IMR-90 (cell line): ENCODE results near the gene SPAG4. TPM values are rescaled to one million over a fixed set of nuclear protein-coding genes. Genes with fewer than 3 reads are reported as not detected.

ENCODE experiments used
- ATAC-seq: fragments of 200-7000 bp; cut with Tn5 transposase; 2 replicates; pipeline ENCODE4 v1.9.1; 2020; ENCODE audit warnings: low read depth, mild to moderate bottlenecking, moderate library complexity
- BruUV-seq: library from RNA; stranded (reverse); fragments of 400-500 nt; replicated peaks from 2 replicates; lab custom pipeline; 2021; lab: Mats Ljungman, UMichigan
- CTCF ChIA-PET: fragments of 300-600 bp; formaldehyde crosslinking; extraction: SDS; loops from one replicate; lab custom pipeline; 2021; ENCODE audit warnings: antibody characterized with exemption; lab: Yijun Ruan, JAX
- POLR2A ChIA-PET: fragments of 300-600 bp; sonication (Branson Sonifier 250); formaldehyde crosslinking; loops from one replicate; lab custom pipeline; 2022; ENCODE audit warnings: antibody characterized with exemption; ENCODE audit not compliant: unreplicated experiment; lab: Charles Lee
- DNase-seq: peaks from one replicate; pipeline ENCODE4 v3.0.0; 2013
- H2AFZ ChIP-seq: replicated peaks from 2 replicates; pipeline ENCODE3; 2013; ENCODE audit warnings: low read length, mild to moderate bottlenecking; ENCODE audit not compliant: poor library complexity
- H2AK5ac ChIP-seq: 2 replicates; pipeline ENCODE4 v1.6.1; 2013; ENCODE audit warnings: low read depth, low read length, inconsistent platforms
- H2AK9ac ChIP-seq: replicated peaks from 2 replicates; pipeline ENCODE3; 2013; ENCODE audit warnings: mild to moderate bottlenecking, low read depth, low read length, moderate library complexity; ENCODE audit not compliant: poor library complexity
- H2BK120ac ChIP-seq: 2 replicates; pipeline ENCODE4 v1.6.1; 2013; ENCODE audit warnings: low read depth, low read length, inconsistent platforms
- H2BK15ac ChIP-seq: 3 replicates; pipeline ENCODE4 v1.6.1; 2013; ENCODE audit warnings: low read depth, low read length, inconsistent platforms
- H2BK20ac ChIP-seq: 2 replicates; pipeline ENCODE4 v1.6.1; 2013; ENCODE audit warnings: low read depth, mild to moderate bottlenecking, inconsistent platforms, low read length, moderate library complexity
- H2BK5ac ChIP-seq: 2 replicates; pipeline ENCODE4 v1.6.1; 2013; ENCODE audit warnings: mild to moderate bottlenecking, low read depth, low read length, inconsistent platforms; ENCODE audit not compliant: poor library complexity, severe bottlenecking
- H3K14ac ChIP-seq: replicated peaks from 2 replicates; pipeline ENCODE4 v1.6.1; 2013; ENCODE audit warnings: low read depth, low read length, inconsistent platforms
- H3K18ac ChIP-seq: 2 replicates; pipeline ENCODE4 v1.6.1; 2013; ENCODE audit warnings: low read depth, low read length, control low read depth
- H3K23ac ChIP-seq: 2 replicates; pipeline ENCODE4 v1.6.1; 2013; ENCODE audit warnings: low read depth, low read length, inconsistent platforms
- H3K27ac ChIP-seq: 2 replicates; pipeline ENCODE4 v1.5.1; 2013; ENCODE audit warnings: mild to moderate bottlenecking, control low read depth, low read length; ENCODE audit not compliant: insufficient read depth
- H3K27me3 ChIP-seq: 2 replicates; pipeline ENCODE4 v1.6.1; 2013; ENCODE audit warnings: low read length; ENCODE audit not compliant: control insufficient read depth, insufficient read depth
- H3K36me3 ChIP-seq: 2 replicates; pipeline ENCODE4 v1.6.1; 2013; ENCODE audit warnings: low read length, mixed read lengths; ENCODE audit not compliant: control insufficient read depth, insufficient read depth
- H3K4ac ChIP-seq: 2 replicates; pipeline ENCODE4 v1.6.1; 2013; ENCODE audit warnings: low read depth, low read length, inconsistent platforms
- H3K4me1 ChIP-seq: 2 replicates; pipeline ENCODE4 v1.6.1; 2013; ENCODE audit warnings: low read length, mixed read lengths; ENCODE audit not compliant: control insufficient read depth, insufficient read depth
- H3K4me2 ChIP-seq: 2 replicates; pipeline ENCODE4 v1.6.1; 2013; ENCODE audit warnings: low read depth, mild to moderate bottlenecking, control low read depth, low read length, moderate library complexity
- H3K4me3 ChIP-seq: 2 replicates; pipeline ENCODE4 v1.5.1; 2013; ENCODE audit warnings: low read depth, mild to moderate bottlenecking, control low read depth, low read length, moderate library complexity; ENCODE audit not compliant: insufficient read depth
- H3K56ac ChIP-seq: 2 replicates; pipeline ENCODE4 v1.6.1; 2013; ENCODE audit warnings: low read length, inconsistent platforms; ENCODE audit not compliant: insufficient read depth; ENCODE audit errors: extremely low read depth
- H3K79me1 ChIP-seq, 2 experiments: 2 replicates each; pipeline ENCODE4 v1.6.1; 2013; ENCODE audit warnings: low read length in 2 of 2, inconsistent platforms in 1 of 2, low read depth in 1 of 2
- H3K9ac ChIP-seq: 2 replicates; pipeline ENCODE4 v1.6.1; 2013; ENCODE audit warnings: low read depth, low read length, control low read depth
- H3K9me1 ChIP-seq: 2 replicates; pipeline ENCODE4 v1.6.1; 2013; ENCODE audit warnings: low read length, inconsistent platforms; ENCODE audit not compliant: insufficient read depth
- H3K9me3 ChIP-seq: 2 replicates; pipeline ENCODE4 v1.6.1; 2013; ENCODE audit warnings: low read length; ENCODE audit not compliant: control insufficient read depth, insufficient read depth
- H4K20me1 ChIP-seq: 2 replicates; pipeline ENCODE4 v1.6.1; 2013; ENCODE audit warnings: low read length, inconsistent platforms; ENCODE audit not compliant: insufficient read depth
- H4K5ac ChIP-seq: 2 replicates; pipeline ENCODE4 v1.6.1; 2013; ENCODE audit warnings: mild to moderate bottlenecking, low read depth, low read length, control low read depth
- H4K8ac ChIP-seq, 2 experiments: 2 replicates each; pipeline ENCODE4 v1.6.1; 2013; ENCODE audit warnings: low read depth in 2 of 2, low read length in 2 of 2, control low read depth in 1 of 2, inconsistent platforms in 1 of 2
- H4K91ac ChIP-seq: 2 replicates; pipeline ENCODE4 v1.6.1; 2013; ENCODE audit warnings: low read depth, low read length, inconsistent platforms; ENCODE audit not compliant: insufficient read depth
- BHLHE40 ChIP-seq: fragments of 150-350 bp; IDR thresholded peaks from 2 replicates; pipeline ENCODE4 v1.6.1; 2016; ENCODE audit warnings: mild to moderate bottlenecking, low read depth, low read length
- CEBPB ChIP-seq: IDR thresholded peaks from 2 replicates; pipeline ENCODE4 v1.6.1; 2012; ENCODE audit warnings: low read depth, low read length, improper control_type of control experiment
- CHD1 ChIP-seq: IDR thresholded peaks from 2 replicates; pipeline ENCODE4 v1.6.1; 2012; ENCODE audit warnings: low read depth, low read length, improper control_type of control experiment
- FOS ChIP-seq: fragments of 150-350 bp; IDR thresholded peaks from 2 replicates; pipeline ENCODE4 v1.6.1; 2016; ENCODE audit warnings: low read depth, low read length
- MAZ ChIP-seq: IDR thresholded peaks from 2 replicates; pipeline ENCODE4 v1.6.1; 2012; ENCODE audit warnings: low read depth, mild to moderate bottlenecking, low read length, improper control_type of control experiment, moderate library complexity, borderline replicate concordance
- MXI1 ChIP-seq: IDR thresholded peaks from 2 replicates; pipeline ENCODE4 v1.6.1; 2012; ENCODE audit warnings: low read depth, mild to moderate bottlenecking, low read length, moderate library complexity, borderline replicate concordance
- NFE2L2 ChIP-seq: fragments of 150-350 bp; IDR thresholded peaks from 2 replicates; pipeline ENCODE4 v1.6.1; 2016; ENCODE audit warnings: low read depth, mild to moderate bottlenecking, low read length
- POLR2A ChIP-seq: IDR thresholded peaks from 2 replicates; pipeline ENCODE4 v1.6.1; 2012; ENCODE audit warnings: mild to moderate bottlenecking, low read depth, low read length
- RAD21 ChIP-seq: IDR thresholded peaks from 2 replicates; pipeline ENCODE4 v1.6.1; 2012; ENCODE audit warnings: low read length, improper control_type of control experiment
- RCOR1 ChIP-seq: IDR thresholded peaks from 2 replicates; pipeline ENCODE4 v1.6.1; 2012; ENCODE audit warnings: mild to moderate bottlenecking, low read length, improper control_type of control experiment; ENCODE audit not compliant: insufficient replicate concordance
- RFX5 ChIP-seq: IDR thresholded peaks from 2 replicates; pipeline ENCODE4 v1.8.0; 2012; ENCODE audit warnings: low read depth, mild to moderate bottlenecking, low read length, moderate library complexity
- SMC3 ChIP-seq: fragments of 150-350 bp; IDR thresholded peaks from 2 replicates; pipeline ENCODE4 v1.6.1; 2016; ENCODE audit warnings: low read depth, mild to moderate bottlenecking, antibody characterized with exemption, low read length, moderate library complexity
- WGBS, 2 experiments: methylation state at CpG; one replicate each; pipeline versions ENCODE4 v1.1.5 to v1.1.7; 2013; ENCODE audit warnings: missing lambda C conversion rate in 2 of 2; ENCODE audit not compliant: insufficient read length in 1 of 2; ENCODE audit errors: extremely low coverage in 2 of 2; 5-methylcytosine and 5-hydroxymethylcytosine counted together
- dilution Hi-C: fragments of 300-500 bp; cut with HindIII; formaldehyde crosslinking; loops from one replicate; pipeline ENCODE4 v1.14.3; 2018; ENCODE audit warnings: low sequenced_read_pairs; ENCODE audit not compliant: unreplicated experiment
- in situ Hi-C: fragments of 300-500 bp; cut with MboI; formaldehyde crosslinking; loops from 3 replicates; pipeline ENCODE4 v1.14.3; 2019; ENCODE audit warnings: low sequenced_read_pairs, inconsistent platforms, mixed read lengths
- intact Hi-C: fragments of 100-400 bp; cut with micrococcal nuclease; formaldehyde crosslinking; loops from 2 replicates; pipeline ENCODE4 v1.10.0; 2022
- polyA plus RNA-seq, 3 experiments: library from polyadenylated mRNA; depleted of rRNA; stranded (reverse); fragments of >200 nt; gene quantifications; 2 replicates each; pipeline ENCODE4 v1.2.3, GENCODE V29; 2012; ENCODE audit warnings: low replicate concordance in 1 of 3
- total RNA-seq: library from RNA; depleted of rRNA; stranded (reverse); fragments of >200 nt; gene quantifications from 2 replicates; pipeline ENCODE4 v1.2.3, GENCODE V29; 2012
- TF ChIP-seq, protein P1 (sequence below): conservative IDR thresholded peaks from 2 replicates; pipeline ENCODE4 v1.5.1; 2012; ENCODE audit warnings: mild to moderate bottlenecking, low read depth, low read length, improper control_type of control experiment
- TF ChIP-seq, protein P2 (sequence below): fragments of 150-350 bp; IDR thresholded peaks from 2 replicates; pipeline ENCODE4 v1.6.1; 2017; ENCODE audit warnings: mild to moderate bottlenecking, antibody characterized with exemption, low read length, low read depth
- TF ChIP-seq, protein P3 (sequence below): fragments of 150-350 bp; IDR thresholded peaks from 2 replicates; pipeline ENCODE4 v1.6.1; 2016; ENCODE audit warnings: low read depth, mild to moderate bottlenecking, low read length, moderate library complexity, borderline replicate concordance

Gene SPAG4
- total and polyA plus RNA-seq, 2 of the 4 experiments (the other 2 are of a cell fraction), result 1.8 to 5.5 TPM

DNA sequence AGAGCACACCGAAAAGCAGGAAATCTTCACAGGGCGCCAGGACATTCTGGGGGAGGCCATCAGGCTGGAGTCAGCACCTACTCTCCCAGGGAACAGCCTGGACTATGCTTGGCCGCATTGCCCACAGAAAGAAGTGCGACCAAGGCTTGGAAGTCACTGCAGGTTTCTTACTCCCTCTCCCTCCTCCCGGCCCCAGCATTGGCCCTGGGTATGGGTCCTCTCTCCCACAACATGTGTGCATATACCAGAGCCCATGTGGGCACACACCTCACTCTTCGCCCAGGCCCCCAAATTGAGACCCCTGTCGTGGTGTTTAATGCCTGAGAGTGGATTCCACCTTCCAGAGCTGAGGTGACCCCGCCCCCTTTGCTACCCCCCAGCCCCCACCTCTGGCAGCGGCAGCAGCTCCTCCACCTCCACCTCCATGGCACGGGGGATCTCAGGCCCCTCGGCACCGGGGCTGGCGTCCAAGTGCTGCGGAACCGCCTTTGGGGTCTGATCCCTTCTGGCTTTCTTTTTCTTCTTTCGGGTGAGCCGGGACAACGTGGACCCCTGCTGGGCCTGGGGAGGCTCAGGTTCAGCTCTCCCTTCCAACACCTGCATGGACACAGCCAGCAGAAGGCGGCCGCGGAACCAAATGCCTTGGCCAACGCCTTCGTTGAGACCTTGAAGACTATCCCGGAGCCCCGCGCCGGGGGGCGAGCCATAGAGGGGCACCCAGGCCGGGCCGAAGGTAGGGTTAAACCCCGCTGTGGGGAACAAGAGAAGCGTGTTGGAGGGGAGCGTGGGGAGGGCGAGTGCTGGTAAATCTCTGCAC lies 15.2 kb upstream of the SPAG4 start:
- Histone ChIP-seq H2BK15ac (no peak overlapping the region), H3K18ac (no peak overlapping the region), H3K4ac (no peak overlapping the region), H2AFZ (peak overlapping the region; percentile 88), H2AK9ac (no peak overlapping the region), H3K9me3 (no peaks in the 10 kb centered on the region), H2BK5ac (no peak overlapping the region), H3K27me3 (peaks cover 55% of the 10 kb centered on the region), H3K9ac (no peak overlapping the region), H4K91ac (no peak overlapping the region), H3K56ac (no peak overlapping the region), H4K5ac (no peak overlapping the region), H2BK20ac (no peak overlapping the region), H3K4me3 (peak overlapping the region; percentile 33), H3K9me1 (no peaks in the 10 kb centered on the region), H4K20me1 (no peaks in the 10 kb centered on the region; the same call in 1 of the 2 replicates), H3K79me1 (no peaks in the 10 kb centered on the region), H3K4me1 (peaks cover 3% of the 10 kb centered on the region), H3K4me2 (peak overlapping the region; percentile 84; the same call in 1 of the 2 replicates), H3K23ac (no peak overlapping the region), H2BK120ac (no peak overlapping the region), H2AK5ac (no peak overlapping the region), H3K27ac (no peak overlapping the region), H4K8ac (no peak overlapping the region), H3K14ac (no peak overlapping the region), H3K36me3 (no peaks in the 10 kb centered on the region)
- dilution Hi-C loops (no loop called here), intact Hi-C loops (no loop called here), in situ Hi-C loops (no loop called here)
- ChIA-PET CTCF (interaction anchor here (1.7 kb wide), 1 partner anchor 15 kb away, joined by 4 read pairs; the partner anchor contains the start of gene SPAG4), POLR2A (no interaction called here)
- WGBS, 2 experiments, result no CpG with 5 or more reads among the region's 34 CpGs
- ATAC-seq, result no peak
- DNase-seq, result no peak
- TF ChIP-seq, protein P1, sequence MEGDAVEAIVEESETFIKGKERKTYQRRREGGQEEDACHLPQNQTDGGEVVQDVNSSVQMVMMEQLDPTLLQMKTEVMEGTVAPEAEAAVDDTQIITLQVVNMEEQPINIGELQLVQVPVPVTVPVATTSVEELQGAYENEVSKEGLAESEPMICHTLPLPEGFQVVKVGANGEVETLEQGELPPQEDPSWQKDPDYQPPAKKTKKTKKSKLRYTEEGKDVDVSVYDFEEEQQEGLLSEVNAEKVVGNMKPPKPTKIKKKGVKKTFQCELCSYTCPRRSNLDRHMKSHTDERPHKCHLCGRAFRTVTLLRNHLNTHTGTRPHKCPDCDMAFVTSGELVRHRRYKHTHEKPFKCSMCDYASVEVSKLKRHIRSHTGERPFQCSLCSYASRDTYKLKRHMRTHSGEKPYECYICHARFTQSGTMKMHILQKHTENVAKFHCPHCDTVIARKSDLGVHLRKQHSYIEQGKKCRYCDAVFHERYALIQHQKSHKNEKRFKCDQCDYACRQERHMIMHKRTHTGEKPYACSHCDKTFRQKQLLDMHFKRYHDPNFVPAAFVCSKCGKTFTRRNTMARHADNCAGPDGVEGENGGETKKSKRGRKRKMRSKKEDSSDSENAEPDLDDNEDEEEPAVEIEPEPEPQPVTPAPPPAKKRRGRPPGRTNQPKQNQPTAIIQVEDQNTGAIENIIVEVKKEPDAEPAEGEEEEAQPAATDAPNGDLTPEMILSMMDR, result no peak
- TF ChIP-seq NFE2L2 (no peak), FOS (no peak), SMC3 (no peak), MXI1 (no peak), CEBPB (no peak), CHD1 (no peak), MAZ (no peak), RAD21 (no peak), RCOR1 (no peak), POLR2A (no peak), RFX5 (no peak), BHLHE40 (no peak)
- TF ChIP-seq, protein P2, sequence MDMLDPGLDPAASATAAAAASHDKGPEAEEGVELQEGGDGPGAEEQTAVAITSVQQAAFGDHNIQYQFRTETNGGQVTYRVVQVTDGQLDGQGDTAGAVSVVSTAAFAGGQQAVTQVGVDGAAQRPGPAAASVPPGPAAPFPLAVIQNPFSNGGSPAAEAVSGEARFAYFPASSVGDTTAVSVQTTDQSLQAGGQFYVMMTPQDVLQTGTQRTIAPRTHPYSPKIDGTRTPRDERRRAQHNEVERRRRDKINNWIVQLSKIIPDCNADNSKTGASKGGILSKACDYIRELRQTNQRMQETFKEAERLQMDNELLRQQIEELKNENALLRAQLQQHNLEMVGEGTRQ, result no peak
- TF ChIP-seq, protein P3, sequence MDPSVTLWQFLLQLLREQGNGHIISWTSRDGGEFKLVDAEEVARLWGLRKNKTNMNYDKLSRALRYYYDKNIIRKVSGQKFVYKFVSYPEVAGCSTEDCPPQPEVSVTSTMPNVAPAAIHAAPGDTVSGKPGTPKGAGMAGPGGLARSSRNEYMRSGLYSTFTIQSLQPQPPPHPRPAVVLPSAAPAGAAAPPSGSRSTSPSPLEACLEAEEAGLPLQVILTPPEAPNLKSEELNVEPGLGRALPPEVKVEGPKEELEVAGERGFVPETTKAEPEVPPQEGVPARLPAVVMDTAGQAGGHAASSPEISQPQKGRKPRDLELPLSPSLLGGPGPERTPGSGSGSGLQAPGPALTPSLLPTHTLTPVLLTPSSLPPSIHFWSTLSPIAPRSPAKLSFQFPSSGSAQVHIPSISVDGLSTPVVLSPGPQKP, result no peak
- no TSS peak for BruUV-seq
